Amygdala (tissue), 56 donors: ENCODE results near the gene KCNA1.
"Not testable (repeated sequence)": the region's sequence is repeated elsewhere in the genome, so short reads cannot be mapped to it uniquely, and the experiment has no call there.

Experiments
- DNase-seq, 56 donors: peaks; one replicate each; lab custom pipeline; 2025; lab: John Stamatoyannopoulos, UW

KCNA1 gene

GRCh38 chr12:4909734-4910501 lies at the start of gene KCNA1:
KCNA1 (plus strand) TSS chr12:4909905; CDS start chr12:4911379, 1,474 bp downstream.
- peak in 11 of 56 donors; percentile 9 to 56 (median 27) for DNase-seq

- DNase-seq, result no peak
These were observed 49.0 kb upstream of the KCNA1 start for GRCh38 chr12:4860741-4861140.

GRCh38 chr12:4862809-4863208 lies 46.9 kb upstream of the KCNA1 start:
- no peak for DNase-seq

- no peak for DNase-seq
These were observed 45.1 kb upstream of the KCNA1 start for GRCh38 chr12:4864575-4864974.

DNA sequence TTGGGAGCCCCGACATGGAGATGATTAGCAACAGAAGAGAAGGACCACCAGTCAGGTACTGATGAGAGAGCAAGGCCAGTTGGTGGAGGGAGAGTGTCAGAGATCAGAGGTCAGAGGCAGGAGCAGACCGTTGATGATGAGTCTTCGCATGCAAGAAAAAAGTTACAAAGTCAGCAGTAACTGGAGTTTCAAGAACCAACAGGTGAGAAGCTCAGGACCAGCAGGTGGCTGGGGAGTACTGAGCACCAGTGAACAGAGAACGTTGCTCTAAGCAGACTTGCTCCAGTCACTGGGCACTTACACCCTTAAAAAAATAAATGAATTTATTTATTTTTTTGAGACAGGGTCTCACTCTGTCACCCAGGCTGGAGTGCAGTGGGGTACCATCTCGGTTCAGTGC lies 44.5 kb upstream of the KCNA1 start:
- no peak for DNase-seq

GRCh38 chr12:4866299-4866698 lies 43.4 kb upstream of the KCNA1 start:
- DNase-seq, result peak in 1 of 56 donors; percentile 18

- no peak for DNase-seq
These were observed 42.3 kb upstream of the KCNA1 start for GRCh38 chr12:4867384-4867783.

DNA sequence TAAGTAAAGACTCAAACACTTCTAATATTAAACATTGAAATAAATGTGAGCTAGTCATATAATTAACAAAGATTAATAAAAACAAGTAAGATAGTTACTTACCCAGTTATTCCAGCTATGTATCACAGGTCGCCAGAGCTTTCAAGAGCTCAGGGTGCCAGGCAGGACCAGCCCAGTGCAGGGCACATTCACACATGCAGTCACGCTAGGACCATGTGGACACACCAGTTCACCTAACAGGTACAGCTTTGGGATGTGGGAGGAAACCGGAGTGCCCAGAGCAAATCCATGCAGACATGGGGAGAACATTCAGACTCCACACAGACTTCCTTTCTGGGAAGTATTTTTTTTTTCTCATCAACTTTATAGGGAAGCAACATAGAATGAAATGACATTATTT lies 39.3 kb upstream of the KCNA1 start:
- no peak for DNase-seq

- no peak for DNase-seq
These were observed 38.2 kb upstream of the KCNA1 start for GRCh38 chr12:4871514-4871913.

DNA sequence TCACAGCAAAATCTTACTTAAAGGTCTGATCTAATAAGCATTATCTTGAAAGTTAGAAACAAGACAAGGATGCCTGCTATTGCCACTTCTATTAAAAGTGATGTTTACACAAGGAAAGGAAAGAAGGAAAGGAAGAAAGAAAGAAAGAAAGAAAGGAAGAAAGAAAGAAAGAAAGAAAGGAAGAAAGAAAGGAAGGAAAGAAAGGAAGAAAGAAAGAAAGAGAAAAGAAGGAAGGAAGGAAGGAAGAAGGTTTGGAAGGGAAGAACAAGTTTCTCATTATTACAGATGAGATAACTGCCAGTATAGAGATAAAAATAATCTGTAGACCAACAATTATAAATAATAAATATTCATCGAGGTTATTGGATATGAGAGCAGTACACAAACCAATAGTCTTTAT lies 35.8 kb upstream of the KCNA1 start:
- DNase-seq, result no peak

GRCh38 chr12:4874671-4875070 lies 35.0 kb upstream of the KCNA1 start:
- no peak for DNase-seq

GRCh38 chr12:4879481-4879880 lies 30.2 kb upstream of the KCNA1 start:
- not testable (repeated sequence) for DNase-seq

GRCh38 chr12:4881266-4882064 lies 28.2 kb upstream of the KCNA1 start:
- DNase-seq, result peak in 5 of 56 donors; percentile 2 to 62 (median 12)

DNA sequence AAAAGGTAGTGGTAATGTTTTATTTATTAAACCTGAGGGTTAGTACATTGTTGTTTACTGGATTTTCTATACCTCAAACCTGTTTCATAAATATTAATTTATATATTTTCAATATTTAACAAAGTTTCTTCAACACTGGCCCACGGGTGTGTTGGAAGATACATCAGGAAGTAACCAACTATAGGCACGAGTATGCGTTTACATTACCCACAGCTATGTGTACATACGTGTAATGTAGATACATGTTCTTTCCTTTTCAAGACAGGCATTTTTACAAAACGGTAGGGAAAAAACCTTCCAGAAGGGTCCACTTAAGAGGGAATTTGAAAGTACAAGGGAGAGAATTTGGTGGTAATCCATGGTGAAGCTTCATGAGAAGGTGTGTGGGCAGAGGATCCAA lies 17.8 kb upstream of the KCNA1 start:
- no peak for DNase-seq

- DNase-seq, result no peak
These were observed 17.3 kb upstream of the KCNA1 start for GRCh38 chr12:4892418-4892817.

DNA sequence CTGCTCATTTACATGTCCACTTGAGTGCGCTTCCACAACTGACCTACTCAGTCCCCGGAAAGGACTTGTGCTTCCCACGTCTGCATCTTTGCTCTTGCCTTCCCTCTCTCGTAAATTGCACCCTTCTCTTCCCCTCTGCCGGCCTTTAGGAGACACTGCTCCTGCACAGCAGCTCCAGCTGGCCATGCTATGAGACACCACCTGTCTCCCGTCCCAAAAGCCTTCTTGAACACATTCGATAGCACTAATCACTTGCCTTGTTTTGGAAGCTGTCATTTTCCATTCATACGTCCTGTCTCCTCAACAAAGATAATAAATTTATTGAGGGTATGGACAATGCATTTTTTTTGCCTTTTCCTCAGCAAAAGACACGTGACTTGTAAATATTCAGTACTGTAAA lies 15.7 kb upstream of the KCNA1 start:
- DNase-seq, result no peak

DNA sequence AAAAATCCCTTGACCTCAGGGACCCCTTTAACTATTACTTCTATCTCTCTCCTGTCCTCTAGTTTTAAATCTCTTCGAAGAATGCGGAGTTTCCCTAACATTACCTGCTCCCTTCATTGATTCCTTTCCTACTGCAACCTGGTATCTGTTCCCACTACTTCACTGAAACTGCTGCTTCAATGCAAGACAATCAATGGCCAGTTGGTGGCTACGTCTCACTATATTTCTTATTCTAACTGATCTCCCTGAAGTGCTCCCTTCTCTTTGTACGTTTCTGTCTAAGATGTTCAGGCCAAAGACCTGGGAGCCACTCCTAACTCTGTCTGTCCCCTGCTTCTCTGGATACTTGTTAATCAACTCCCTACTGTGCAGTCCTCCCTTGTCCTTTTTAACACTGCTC lies 10.3 kb upstream of the KCNA1 start:
- no peak for DNase-seq

GRCh38 chr12:4900327-4900726 lies 9.4 kb upstream of the KCNA1 start:
- no peak for DNase-seq

GRCh38 chr12:4905316-4905715 lies 4.4 kb upstream of the KCNA1 start:
- DNase-seq, result no peak

DNA sequence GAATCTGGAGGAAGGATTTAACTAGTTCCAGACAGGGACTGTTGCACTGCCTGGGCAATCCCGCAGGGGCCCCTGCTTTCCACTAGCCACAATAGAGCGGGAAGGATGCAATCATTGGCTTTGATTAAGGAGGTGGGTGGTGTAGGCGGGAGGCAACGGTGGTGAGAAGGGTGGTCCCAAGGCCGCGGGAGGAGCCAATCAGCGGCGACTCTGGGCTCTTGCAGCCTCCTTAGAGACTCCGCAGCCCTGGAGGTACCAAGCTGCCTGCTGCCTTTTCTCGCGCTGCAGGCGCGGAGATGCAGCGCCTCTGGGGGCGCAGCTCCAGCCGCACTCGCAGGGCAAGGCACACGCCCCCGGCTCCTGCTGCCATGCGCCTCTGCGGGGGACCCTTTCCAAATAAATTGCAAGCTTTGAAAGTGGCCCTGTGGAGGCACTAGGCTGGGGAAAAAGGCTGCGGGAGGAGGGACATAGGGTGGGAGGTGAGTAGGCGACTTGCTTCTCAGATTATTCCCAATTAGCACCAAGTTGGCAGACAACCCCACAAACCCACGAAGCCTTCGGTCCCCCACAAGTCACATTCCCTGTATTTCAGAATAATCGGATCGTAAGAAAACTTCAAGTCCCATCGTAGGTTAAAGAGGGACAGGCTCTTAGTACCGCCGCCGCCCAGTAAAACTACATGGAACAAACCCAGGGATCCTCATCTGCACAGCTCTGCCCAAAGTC lies 858 bp upstream of the KCNA1 start:
- peak in 30 of 56 donors; percentile 9 to 70 (median 34) for DNase-seq

- DNase-seq, result peak in 5 of 56 donors; percentile 20 to 56 (median 41)
These were observed 333 bp upstream of the KCNA1 start for GRCh38 chr12:4909410-4909733.
